Measurements from ENCODE around the gene ACSL3.
"Not testable (repeated sequence)": the region's sequence is repeated elsewhere in the genome, so short reads cannot be mapped to it uniquely, and the experiment has no call there.

Gene ACSL3

GRCh38 chr2:222860740-222861410 lies at the start of gene ACSL3:
Gene ACSL3, plus strand, starts transcription at chr2:222861036. Its CDS starts 47,737 bp downstream, at chr2:222908773.
- DNase-seq = peak; percentile 94

GRCh38 chr2:222811828-222812227 lies 49.0 kb upstream of the ACSL3 start:
- DNase-seq = no peak

GRCh38 chr2:222813177-222813843 lies 47.5 kb upstream of the ACSL3 start:
- DNase-seq = no peak

GRCh38 chr2:222819722-222820333 lies 41.0 kb upstream of the ACSL3 start:
- no peak for DNase-seq

- no peak for DNase-seq
Observed at GRCh38 chr2:222823183-222823930, 37.5 kb upstream of the ACSL3 start.

- DNase-seq = no peak
Observed at GRCh38 chr2:222825031-222825430, 35.8 kb upstream of the ACSL3 start.

GRCh38 chr2:222827417-222827816 lies 33.4 kb upstream of the ACSL3 start:
- DNase-seq = no peak

DNA sequence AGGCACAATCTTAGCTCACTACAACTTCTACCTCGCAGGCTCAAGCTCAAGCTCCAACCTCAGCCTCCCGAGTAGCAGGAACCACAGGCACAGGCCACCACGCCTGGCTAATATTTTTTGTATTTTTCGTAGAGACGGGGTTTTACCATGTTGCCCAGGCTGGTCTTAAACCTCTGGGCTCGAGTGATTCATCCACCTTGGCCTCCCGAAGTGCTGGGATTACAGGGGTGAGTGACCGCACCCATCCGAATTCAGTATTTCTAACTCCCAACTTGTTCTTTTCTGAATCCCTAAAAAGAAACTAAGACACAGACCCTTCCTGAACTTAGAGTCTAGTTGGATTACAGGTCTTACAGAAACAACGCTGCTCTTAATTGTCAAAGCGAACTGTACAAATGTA lies 32.3 kb upstream of the ACSL3 start:
- DNase-seq = no peak

DNA sequence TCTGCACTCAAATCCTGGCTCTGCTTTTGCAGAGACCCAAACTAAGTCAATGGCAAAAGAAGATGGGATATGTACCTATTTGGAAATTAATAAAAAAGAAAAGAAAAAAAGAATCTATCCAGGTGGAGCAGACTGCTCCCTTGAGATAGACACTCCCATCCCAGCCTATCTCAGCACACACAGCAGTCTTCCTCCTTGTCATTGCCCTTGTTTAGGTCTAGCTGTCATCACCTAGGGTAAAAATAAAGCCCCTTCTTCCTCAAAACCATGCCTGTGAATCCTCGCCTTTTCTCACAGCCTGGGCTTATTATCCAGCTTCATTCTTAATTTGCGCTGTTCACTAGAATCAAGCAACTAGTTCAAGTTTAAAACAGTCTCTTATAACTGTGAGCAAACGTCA lies 30.7 kb upstream of the ACSL3 start:
- no peak for DNase-seq

- no peak for DNase-seq
Observed at GRCh38 chr2:222833410-222833809, 27.4 kb upstream of the ACSL3 start.

- peak; percentile 53 for DNase-seq
Observed at GRCh38 chr2:222835143-222835822, 25.6 kb upstream of the ACSL3 start.

GRCh38 chr2:222835823-222836151 lies 25.0 kb upstream of the ACSL3 start:
- DNase-seq = no peak

DNA sequence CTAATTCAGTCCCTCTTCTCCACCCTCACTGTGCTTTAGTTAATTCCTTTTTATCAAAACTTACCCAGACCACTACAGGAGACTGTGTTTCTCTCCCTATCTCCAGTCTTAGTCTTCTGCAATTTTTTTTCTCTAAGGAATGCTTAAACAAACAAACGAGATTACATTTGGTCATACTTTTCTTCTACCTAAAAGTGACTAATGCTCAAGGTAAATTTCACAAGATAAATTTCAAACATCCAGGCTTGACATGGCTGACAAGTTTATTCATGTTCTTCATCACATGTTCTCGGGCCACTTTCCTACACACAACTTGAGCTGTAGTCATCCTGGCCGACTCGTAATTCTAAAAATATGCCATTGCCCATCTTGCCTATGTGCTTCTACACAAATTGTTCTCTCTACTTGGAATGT lies 23.2 kb upstream of the ACSL3 start:
- no peak for DNase-seq

DNA sequence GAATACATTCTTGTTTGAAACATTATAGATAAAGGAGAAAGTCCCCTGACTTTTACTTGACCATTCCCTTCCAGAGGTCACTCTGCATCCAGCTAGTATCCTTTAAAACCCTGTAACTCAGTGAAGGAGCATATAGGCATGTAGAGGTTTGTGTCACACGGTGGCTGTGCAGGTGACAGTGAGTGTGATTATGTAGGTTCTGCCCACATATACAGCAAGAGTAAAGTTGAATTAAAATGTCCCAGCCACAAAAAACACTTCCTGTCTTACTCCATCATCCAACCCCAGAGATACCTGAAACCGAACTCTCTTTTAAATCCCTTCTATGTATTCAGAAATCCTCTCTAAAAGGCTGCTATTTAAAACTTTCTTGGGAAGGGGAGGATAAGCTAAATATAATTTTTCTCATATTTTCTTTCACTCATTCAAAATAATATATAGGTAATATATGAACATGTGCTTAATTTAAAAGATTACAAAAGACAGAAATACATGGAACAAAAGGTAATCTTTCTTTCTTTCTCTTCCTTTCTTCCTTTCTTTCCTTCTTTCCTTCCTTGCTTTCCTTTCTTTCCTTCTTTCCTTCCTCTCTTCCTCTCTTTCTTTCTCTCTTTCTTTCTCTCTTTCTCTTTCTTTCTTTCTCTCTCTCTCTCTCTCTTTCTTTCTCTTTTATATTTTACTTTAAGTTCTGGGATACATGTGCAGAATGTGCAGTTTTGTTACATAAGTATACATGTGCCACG lies 20.6 kb upstream of the ACSL3 start:
- DNase-seq = no peak

DNA sequence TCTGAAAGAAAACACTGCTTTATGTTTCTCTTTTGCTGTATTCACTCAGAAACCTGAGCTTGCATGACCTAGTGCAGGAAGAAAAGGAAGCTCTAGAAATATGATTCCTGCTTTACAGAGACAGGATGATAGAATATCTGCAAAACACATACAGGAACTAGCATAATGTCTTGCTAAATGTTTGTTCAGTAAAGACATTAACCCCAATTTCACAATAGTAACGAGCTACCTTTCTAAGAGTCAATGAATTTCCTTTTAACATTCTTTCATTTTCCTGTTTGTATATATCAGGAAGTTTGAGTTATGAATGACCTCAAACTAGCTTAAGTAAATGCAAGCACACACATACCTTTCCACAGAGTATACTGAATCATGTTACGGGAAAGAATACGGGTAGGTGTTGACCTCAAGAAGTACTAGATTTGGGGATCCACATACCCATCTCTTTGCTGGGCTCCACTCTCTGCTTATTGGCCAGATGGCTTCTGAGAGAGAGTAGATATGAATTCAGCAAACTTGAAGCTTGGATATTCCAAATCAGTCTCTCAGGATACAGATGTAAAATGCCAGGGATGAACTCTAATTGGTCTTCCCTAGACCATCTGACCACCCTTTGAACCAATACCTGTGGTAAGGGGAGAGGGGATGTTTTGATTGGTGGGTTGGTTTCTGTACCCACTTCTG lies 18.2 kb upstream of the ACSL3 start:
- DNase-seq = no peak

DNA sequence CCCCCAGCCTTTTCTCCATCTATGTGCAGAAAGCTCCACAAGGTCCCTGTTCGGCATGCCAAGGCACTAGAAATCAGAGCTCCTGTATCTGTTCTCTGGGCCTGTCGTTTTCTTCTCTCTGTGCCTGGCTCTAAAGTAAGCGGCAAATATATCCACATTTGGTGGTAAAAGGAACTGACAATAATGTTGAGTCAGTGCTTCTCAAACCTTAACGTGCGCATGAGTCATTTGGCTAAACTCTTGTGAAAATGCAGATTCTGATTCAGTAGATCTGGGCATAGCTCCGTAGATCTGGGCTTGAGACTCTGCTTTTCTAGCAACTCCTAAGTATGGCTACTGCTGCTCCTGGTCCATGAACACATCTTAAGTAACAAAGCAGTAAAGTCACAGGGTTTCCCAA lies 16.5 kb upstream of the ACSL3 start:
- DNase-seq = no peak

- DNase-seq = not testable (repeated sequence)
Observed at GRCh38 chr2:222845314-222845713, 15.5 kb upstream of the ACSL3 start.

GRCh38 chr2:222846003-222846402 lies 14.8 kb upstream of the ACSL3 start:
- DNase-seq = no peak

GRCh38 chr2:222848031-222848430 lies 12.8 kb upstream of the ACSL3 start:
- DNase-seq = not testable (repeated sequence)

GRCh38 chr2:222848862-222849261 lies 12.0 kb upstream of the ACSL3 start:
- no peak for DNase-seq

- DNase-seq = no peak
Observed at GRCh38 chr2:222851956-222852617, 8.7 kb upstream of the ACSL3 start.
